Measurements from ENCODE around the gene MTG2.

Gene MTG2

GRCh38 chr20:62243106-62243505, 60.3 kb downstream of the MTG2 start:
- TF ChIP-seq CTCF (IDR thresholded peaks at IDR 0.05; ENCODE audit: low read depth, low read length), result no peak
- DNase-seq (ENCODE audit: extremely low read depth, low read depth), result no peak

- no peak for DNase-seq (ENCODE audit: extremely low read depth, low read depth)
- no peak for TF ChIP-seq CTCF (IDR thresholded peaks at IDR 0.05; ENCODE audit: low read depth, low read length)
Measured at GRCh38 chr20:62243906-62244515, 61.2 kb downstream of the MTG2 start.

GRCh38 chr20:62244644-62245108, 61.8 kb downstream of the MTG2 start:
- no peak for DNase-seq (ENCODE audit: extremely low read depth, low read depth)
- TF ChIP-seq CTCF (IDR thresholded peaks at IDR 0.05; ENCODE audit: low read depth, low read length), result no peak

GRCh38 chr20:62245911-62246280, 63.1 kb downstream of the MTG2 start:
- no peak for DNase-seq (ENCODE audit: extremely low read depth, low read depth)

GRCh38 chr20:62246431-62246830, 63.6 kb downstream of the MTG2 start:
- no peak for TF ChIP-seq CTCF (IDR thresholded peaks at IDR 0.05; ENCODE audit: low read depth, low read length)
- DNase-seq (ENCODE audit: extremely low read depth, low read depth), result no peak

More at GRCh38 chr20:62245911-62246280, 63.1 kb downstream of the MTG2 start:
- no peak for TF ChIP-seq CTCF (IDR thresholded peaks at IDR 0.05; ENCODE audit: low read depth, low read length)

GRCh38 chr20:62246872-62247652, 64.2 kb downstream of the MTG2 start:
- no peak for TF ChIP-seq CTCF (IDR thresholded peaks at IDR 0.05; ENCODE audit: low read depth, low read length)
- DNase-seq (ENCODE audit: extremely low read depth, low read depth), result no peak

- TF ChIP-seq CTCF (IDR thresholded peaks at IDR 0.05; ENCODE audit: low read depth, low read length), result no peak
Measured at GRCh38 chr20:62248890-62249560, 66.2 kb downstream of the MTG2 start.

More at GRCh38 chr20:62248890-62249560, 66.2 kb downstream of the MTG2 start:
- no peak for DNase-seq (ENCODE audit: extremely low read depth, low read depth)
